GM18858 (cell line): ENCODE measurements around the gene HDAC4.

Source experiments
- ATAC-seq: cut with Tn5 transposase; IDR thresholded peaks from one replicate; pipeline ENCODE4 v1.9.1; 2021; ENCODE audit not compliant: unreplicated experiment

HDAC4 gene

DNA sequence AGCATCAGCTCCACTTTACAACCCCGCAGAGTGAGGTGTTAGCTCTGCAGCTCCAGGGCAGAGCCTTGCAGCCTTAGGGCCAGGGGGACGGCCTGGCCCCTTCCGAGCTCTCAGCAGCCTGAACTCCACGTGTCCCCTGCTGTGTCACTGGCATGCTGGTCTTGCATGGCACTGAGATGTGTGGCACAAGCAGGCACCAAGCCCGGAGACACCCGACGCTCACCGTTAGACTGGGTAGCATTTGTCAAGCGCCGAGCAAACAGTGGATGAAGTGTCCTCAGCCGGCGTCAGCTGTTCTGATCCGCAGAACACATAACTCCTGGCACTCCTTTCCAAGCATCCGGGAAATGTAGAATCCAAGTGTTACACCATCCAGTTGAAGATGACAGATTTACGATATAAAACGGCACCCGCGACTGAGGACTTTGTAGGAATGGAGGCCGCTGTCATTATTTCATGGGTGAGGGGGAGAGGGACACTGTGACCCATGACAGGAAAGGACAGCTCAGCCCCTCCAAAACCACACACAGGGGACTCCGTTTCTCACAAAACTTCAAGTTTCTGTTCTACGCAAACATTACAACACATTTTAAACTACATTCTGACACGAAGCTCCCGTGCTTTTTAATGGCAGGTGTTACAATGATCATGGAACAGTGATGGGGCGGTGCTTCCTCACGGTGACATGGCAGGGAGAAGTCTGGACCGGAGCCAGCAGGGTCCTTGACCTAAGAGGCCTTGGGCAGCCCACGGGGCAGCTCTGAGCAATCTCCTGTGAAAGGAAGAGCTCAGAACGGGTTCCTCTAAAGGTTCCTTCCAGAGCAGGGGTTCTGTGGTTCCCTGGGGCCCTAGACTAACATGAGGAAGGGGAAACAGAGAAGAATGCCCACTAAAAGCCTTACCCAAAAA, 89.4 kb downstream of the HDAC4 start:
- ATAC-seq: no peak

DNA sequence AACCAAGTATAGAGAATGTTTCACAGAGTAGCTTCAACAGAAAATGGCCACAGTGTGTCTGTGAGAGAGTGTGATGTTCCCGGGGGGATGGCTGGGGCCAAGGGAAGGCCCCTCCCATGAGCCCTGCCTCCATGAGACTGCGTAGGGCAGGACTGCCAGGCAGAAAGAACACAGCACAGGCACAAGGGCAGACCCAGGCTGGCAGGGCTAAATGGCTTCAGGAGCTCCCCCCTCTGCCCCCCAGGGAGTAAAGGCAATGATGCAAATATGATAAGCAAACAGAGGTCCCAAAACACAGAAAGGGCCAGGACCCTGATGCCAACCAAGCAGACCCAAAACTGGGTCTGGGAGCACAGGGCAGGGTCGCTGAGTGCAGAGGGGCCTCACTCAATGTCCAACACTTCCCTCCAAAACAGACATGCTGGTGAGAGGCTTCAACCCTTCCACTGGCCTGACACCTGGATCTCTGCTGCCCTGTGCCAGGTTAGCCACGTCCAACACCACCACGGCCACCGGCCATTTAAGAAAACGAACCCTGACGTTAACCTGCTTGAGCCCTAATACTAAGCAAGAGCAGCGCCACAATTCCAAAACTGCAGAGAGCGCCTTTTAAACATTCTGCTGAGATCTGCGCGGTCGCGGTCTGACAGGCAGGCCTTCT, 90.3 kb downstream of the HDAC4 start:
- no peak for ATAC-seq

DNA sequence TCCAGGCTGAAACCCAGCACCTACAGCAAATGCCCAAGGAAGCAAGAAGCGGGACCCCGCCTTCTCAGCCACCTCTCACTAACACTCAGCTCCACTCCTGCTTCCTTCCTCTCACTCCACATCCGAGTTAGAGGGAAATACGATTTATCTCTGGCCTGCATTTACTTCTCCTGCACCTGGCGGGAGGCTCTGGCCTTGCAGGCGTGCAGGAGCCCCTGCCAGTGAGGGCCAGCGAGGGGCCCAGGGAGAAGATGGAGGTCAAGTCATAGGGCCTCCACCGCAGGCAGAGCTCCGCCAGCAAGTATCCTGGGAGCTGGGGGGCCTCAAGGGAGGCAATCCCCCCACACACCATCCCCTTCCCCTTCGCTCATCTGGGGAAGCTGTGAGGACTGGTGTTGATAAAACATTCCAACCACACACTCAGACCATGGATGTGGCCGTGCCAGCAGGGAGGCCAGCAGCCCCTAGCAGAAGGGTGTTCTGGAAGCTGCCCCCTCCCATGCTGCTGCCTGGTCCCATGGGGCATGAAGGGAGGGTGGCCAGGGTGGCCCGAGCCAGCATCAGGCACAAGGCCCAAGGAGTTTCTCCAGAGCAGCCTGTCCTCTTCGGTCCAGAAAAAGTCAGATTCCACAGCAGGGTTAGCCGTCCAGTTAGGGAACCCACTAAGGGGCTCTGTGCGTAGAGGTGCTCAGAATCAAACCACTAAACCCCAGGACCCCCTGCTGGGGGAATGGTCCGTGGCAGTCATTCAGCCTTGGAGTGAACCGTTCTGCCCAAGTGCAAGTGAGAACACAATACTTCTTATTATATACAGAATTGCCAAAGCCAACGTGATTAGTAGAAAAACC, 91.2 kb downstream of the HDAC4 start:
- ATAC-seq: no peak

DNA sequence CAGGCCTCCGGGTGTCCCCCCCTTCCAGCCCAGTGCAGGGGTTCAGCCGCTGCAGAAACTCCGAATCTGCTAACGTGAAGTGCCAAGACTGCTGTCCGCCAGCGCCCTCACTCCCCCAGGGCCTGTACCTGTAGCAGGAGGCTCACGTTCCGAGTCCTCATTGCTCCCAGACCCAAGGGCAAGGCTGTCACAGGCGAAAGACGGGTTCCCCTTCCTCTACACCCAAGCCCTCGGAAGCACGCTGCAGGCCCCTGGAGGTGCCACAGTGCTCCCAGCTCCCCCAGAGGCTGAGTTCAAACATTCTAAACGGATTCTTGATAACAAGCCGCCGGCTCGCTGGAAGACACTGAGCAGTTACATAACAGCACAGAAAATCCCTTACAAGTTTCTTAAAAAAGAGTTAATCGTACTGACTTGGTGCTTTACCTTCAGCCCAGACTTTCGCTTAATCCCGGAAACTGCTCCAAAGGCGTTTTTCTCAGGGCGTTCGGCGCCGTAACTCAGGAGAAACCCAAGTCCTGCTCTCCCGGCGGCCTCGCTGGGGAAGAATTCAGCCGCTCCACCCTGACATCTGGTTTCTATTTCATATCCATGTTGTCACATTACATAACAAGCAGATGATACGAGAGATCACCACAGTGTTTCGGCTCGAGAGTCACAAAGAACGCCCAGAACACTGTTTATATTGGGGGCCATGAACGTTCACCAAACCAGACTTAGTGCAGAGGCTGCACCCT, 92.0 kb downstream of the HDAC4 start:
- ATAC-seq: no peak

DNA sequence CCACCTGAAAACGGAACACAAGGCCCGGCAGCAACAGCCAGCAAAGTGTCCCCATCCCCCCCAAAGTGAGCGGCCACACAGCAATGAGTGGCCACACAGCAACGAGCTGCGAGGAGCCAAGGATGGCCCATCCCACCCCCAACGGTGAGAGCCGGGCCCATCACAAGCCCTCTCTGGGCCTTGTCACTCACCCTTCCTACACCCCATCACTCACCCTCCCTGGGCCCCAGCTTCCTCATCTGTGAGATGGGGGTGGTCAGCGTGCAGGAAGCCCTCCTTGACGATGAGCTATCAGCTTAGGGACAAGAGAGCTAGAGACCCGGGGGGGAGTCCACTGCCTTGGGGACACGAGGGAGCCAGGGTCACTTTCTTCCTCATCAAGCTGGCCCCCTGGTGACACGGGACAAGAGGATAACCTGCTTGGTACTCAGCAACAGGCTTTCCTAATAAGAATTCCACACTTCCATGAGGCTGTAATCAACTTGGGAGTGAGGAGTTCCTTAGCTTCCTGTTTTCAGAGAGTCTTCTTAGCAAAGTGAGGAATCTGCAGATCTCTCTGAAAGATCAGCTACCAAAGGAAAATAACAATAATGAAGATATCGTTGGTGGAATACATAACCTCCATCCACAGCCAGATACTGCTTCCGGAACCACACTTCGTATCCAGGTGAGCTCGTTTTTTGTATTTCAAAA, 92.8 kb downstream of the HDAC4 start:
- no peak for ATAC-seq

DNA sequence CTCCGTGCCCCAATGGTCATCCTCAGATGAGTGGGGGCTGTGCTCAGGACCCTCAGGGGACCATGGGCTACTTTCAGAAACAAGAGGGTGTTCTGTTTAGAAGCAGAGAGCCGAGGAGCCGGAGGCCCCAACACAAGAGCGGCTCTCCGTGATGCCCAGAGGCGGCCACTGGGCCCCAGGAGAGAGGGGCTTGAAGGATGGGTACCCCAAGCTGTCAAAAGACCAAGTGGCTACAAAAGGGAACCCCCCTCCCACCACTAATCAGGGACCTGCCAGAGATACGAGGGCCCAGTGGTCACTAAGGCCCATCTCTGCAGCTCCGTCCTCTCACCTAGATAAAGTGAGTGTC, 93.6 kb downstream of the HDAC4 start:
- no peak for ATAC-seq

DNA sequence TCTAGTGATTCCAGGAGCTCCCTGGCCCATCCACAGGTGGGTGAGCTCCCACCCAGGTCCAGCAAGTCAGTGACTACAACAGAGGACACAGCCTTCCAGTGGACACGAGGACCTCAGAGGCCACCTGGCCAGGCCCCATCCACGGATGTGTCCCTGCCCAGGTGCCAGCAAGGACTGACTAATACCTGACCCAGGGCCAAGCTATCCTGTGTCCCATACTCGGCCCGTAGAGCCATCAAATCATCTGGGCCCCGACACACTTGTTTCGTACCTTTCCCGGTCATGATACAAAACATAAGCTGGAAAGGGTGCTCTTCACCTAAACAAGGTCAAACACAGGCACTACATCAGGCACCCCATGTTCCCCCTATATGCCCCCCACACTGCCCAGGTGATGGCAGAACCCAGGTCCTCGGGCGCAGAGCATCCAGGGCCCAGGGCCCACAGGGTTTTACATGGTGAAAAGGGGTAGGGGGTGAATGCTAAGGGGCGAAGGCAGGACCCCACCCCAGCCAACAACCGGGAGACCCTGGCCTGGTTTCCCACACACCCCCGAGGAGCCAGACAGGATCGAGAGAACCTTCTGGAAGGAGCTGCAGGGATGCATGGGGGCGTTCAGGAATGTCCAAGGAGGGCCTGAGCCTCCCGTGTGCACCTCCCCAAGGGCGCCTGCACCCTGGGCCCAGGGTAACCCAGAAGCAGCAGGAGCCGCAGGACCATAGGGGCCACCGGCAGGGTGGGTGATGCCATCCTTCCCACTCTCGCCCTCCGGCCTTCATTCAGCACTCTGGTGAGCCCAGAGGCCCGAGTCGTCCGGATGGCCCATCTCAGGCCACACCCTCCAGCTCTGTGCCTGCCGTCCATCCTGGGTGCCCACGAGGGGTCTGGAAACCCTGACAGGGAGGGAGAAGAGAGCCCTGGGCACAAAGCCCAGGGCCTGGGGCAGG, 94.3 kb downstream of the HDAC4 start:
- ATAC-seq: no peak

DNA sequence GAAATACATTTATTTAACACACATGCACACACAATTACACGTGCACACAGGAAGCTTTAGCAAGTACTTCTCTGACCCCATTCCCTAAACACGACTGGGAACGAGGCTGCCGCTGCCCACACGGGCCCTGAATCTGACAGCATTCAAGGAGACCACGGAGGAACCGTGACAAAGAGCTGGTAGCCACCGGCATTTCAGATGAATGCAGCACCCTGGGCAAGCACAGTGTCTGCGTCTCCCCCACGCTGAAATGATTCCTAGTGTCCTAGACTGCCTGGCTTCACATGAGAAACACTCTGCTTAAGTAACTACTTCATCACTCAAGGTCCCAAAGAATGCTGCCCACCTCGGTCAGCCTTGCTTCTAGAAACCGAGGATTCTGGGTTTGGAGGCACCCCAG, 95.0 kb downstream of the HDAC4 start:
- ATAC-seq: no peak

DNA sequence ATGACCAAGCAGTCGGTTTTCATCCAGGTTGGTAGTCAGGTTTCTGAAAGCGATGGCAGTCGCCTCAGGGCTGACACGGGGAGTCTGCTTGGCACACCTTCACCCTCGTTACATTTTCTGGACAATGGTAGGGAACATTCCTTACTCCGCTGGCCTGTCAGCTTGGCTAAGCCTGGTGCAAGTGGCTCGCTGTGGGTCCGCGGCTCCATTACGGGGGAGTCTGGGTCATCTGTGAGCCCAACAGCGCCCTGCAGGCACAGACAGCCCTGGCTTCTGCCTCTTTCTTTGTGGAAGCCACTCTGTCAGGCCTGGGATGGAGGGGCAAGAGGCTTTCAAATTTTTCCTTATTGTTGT, 95.6 kb downstream of the HDAC4 start:
- no peak for ATAC-seq

DNA sequence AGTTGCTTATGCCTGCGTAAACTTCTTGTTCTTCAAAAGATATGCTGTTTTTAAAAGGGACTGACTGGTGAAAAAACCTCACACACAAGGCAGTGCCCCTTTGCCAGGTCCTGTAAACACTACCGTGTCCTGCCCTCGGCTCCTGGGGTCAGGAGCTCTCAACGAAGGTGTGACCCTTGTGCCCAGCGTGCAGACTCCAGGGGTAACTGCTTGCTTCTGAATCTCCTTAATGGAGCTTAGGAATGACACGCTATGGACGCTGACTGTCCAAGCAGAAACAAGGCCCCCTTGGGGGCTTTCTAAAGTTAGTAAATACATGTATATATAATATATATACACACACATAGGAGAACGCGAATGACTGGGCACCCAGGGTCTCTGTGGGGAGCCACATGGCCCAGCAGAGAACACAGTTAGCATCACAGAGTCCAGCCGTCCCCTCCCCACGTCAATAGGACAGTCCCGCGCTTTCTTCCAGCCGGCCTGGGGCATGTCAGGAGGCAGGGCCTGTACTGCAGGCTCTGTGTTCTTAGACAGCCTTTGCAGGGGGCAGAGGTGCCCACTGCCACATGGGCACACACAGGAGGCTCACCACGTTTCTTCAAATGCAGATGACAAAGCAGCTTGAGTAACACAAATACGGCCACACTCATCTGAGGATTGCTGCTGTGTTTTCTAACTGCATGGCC, 96.1 kb downstream of the HDAC4 start:
- no peak for ATAC-seq

DNA sequence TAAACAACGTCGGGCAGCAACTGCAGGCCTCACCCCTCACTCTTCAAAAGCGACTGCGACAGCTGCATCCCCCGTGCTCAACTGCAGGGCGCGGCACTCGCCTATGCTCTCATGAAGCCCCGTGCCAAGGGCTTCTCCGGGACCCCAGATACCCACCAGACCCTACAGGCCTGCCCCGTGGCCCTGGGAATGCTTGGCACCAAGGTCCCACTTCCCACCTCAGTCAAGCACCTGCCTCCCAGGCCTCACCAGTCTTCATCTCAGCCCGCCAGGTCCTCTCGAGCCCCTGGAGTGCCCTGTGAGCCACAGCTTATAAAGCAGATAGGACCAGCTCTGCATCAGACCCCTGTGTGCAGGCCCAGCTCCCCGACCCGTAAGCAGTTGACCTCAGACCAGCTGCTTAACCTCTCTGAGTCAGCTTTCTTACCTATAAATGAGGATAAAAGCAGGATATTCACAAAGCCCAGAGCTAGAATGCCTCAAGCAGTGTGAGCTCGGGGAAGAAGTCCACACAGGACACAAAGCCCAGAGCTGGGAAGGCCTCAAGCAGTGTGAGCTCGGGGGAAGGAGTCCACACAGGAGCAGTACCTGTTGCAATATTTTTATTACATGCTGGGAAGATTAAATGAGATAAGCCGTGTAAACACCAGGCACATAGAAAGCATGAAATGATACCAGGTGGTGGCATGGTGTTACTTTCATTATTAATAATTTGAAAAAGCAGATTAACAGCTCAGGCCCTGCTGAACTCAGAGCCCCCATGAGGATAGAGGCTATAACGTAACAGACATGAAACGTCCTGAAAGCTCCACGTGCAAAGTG, 96.9 kb downstream of the HDAC4 start:
- no peak for ATAC-seq

DNA sequence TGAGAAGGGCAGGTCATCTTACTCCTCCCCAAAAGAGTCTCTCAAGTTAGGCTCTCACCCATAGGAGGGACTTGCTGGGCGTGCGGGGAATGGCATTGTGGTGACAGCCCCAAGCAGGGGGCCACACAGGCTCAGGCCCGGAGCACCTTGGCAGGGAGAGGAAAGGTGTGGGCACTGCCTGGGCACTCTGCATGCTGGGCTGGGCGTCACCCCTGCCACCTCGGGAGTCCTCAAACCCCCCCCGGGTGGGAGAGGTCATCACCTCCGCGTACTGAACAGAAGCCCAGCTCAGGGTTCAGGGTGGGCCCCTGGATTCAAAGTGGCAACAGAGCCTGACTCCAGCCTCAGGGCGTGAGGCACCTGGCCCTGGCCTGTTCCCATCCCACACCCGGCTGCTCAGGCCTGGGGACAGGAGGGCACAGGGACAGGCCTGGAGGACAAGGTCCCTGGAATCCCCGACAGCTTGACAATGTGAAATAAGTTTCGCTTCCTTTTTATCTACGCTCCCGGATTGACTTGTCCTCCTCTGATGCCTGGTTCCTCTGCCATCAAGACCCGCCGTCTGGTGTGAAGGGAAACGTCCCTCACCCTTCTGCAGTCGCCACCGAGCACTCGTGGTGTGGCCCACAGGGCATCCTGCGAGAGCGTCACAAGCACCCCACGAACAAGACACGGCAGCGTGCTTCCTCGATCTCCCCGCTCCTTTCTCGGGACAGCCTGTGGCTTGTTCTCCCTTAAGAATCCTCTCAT, 97.8 kb downstream of the HDAC4 start:
- ATAC-seq: no peak

DNA sequence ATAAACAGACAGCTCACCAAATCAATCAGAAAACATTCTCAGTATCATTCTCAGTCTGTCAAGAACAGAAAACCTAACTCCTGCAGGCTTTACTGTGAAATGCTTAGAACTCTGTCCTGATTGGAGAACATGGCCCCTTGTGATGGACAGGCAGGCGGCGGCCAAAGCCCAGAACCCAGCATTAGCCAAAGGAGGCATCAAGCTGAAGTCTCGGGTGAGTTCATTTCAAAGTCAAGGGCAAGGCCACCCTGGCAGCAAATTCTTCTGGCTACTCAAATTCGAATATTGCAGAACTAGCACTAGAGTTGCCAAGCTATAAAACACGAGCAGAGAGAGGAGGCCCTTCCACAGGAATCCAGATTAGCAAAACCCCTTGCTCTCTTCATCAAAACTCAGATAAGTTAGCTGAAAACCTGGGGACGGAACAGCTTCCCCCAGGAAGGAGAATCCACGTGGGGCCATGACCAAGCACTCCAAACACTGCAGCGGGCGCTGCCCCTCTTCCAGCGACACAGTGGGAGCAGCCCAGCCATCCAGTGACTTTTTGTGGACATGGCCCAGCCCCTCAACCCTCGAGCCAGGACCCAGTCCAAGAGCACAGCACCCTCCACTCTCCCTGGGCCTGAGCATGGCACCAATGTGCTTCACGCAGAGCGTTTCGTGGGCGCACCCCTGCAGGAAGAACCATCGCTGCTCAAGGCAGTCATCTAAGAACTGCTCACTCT, 98.6 kb downstream of the HDAC4 start:
- no peak for ATAC-seq

DNA sequence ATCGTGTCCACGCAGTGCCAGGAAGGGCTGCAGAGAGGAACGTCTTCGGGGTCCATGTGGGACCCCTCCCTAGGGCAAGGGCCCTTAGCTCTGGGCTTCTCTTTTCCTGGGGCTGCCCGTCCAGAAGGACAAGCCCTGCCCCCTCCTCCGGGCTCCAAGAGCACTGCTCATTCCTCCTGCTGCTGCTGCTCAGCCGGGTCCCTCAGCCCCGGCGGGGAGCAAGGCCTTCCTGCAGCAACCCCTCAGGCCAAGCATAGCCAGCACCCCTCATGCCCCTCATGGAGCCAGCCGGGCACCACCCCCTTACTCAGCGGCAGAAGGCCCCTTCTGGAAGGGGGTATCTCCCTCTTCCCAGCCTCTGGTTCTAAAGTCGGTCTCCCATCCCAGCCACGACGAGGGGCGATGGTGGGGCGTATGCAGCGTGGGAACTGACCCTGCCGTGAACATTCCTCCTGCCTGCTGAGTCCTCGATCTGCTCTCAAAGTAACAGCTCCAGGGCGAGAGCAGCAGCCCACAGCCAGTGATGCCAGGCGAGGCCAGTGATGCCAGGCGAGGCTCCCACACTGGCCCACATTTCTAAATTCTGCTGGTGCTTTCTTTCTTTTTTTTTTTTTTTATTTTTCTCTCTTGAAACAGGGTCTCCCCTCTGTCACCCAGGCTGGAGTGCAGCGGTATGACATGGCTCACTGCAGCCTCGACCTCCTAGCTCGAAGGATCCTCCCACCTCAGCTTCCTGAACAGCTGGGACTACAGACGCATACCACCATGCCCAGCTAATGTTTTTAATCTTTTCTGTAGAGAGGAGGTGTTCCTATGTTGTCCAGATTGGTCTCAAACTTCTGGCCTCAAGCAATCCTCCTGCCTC, 99.7 kb downstream of the HDAC4 start:
- no peak for ATAC-seq

DNA sequence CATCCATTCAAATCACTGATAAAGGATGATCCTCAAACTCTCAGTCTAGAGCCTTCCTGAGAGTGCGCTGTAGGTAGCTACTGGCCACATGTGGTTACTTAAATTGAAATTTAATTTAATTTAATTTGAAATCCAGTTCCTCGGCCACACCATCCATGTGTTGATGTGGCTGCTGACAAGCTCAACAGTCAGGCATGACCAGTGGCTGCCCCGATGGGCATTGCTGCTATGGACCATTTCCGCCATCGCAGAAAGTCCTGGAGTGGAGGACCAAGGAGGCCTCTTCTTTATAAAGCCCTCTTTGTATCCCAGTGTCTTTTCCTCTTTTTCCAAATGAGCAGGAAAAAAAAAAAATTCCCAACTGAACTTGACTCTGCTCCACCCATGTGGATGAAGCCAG, 100.6 kb downstream of the HDAC4 start:
- ATAC-seq: no peak
